Activated T-cell treated with anti-CD3 and anti-CD28 coated beads for 4 hours (primary cell): ENCODE data around the gene CDC7.

ENCODE experiments used
- DNase-seq: peaks from one replicate; pipeline ENCODE4 v3.0.0-alpha.2; 2020

The CDC7 gene

GRCh38 chr1:91550961-91551360, 50.3 kb downstream of the CDC7 start:
- no peak for DNase-seq

- no peak for DNase-seq
Observed at GRCh38 chr1:91552091-91552490, 51.4 kb downstream of the CDC7 start.

DNA sequence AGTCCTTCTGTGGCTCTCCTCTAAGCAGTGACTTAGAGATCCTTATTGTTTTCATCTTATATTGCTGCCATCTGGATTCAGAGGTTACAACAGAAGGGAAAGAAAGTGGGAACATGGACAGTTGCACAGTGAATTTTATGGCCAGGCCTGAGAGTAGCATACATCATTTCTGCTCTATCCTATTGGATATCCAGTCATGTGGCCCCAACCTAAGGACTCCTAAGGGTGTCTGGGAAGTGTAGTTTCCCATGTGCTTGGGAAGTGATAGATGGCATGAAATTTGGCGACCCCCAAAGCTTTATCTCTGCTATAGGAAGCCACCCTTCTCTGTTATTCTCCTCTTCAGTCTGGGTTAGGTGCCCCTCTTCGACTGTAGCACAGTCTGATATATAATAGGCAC, 51.9 kb downstream of the CDC7 start:
- DNase-seq: no peak

GRCh38 chr1:91553177-91553591, 52.5 kb downstream of the CDC7 start:
- DNase-seq: no peak

- DNase-seq: no peak
Observed at GRCh38 chr1:91555074-91555730, 54.6 kb downstream of the CDC7 start.

DNA sequence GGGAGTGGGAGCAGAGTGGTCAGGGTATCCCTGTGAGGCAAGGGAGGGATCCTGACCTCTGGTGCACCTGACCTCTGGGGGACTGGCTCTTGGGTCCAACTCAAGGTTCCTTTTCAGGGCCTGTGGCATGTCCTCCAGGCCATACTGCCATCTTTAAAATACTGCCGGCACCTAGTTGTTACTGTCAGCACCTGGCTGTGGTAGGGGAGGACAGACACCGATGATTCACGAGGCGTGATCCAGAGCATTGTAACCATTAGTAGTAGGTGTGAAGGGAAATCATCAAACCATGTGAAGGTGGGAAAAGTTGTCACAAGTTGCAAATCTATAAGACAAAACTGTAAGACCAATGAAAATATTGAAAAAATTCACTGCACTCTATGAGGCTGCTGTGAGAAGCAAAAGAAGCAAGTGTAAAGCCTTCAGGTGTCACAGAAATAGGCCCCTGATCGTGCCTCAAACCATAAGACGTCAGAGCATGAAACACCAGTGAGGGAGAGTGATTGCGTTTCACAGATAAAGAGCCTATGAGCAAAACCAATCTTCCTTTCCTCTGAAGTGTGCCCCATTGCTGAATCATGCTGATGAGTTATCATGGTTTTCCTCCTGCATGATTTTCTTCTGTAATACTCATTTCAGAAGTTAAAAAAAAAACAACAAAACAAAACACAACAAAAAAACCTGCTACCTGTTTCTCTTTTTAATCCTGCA, 55.3 kb downstream of the CDC7 start:
- peak; percentile 40 for DNase-seq

GRCh38 chr1:91556556-91556955, 55.9 kb downstream of the CDC7 start:
- DNase-seq: no peak

DNA sequence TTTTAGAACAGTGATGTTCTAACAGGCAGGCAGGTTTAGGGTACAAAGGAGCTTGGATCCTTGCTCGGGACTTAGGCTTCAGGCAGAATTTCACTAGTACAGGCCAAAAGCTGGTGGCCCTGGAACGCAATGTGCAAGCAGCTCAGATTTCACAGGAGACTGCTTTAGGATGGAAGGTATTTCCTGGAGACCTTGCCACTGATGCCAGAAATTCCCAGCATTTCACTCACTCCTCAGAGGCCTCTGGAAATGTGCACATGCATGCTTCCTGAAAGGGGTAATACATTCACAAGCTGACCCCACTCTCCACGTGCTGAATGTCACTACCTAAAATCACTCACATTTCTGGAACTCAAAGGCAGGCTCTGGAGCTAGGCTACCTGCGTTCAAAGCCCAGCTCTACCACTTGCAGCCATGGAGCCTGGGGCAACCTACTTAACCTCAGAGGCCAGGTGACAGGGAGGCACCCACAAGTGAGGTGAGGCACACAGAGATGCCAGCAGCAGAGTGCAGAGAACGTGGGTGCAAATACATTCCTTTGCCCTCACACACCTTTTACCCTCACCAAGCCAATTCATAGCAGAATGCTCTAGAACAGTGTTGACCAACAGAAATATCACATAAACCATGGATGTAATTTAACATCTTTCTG, 56.5 kb downstream of the CDC7 start:
- DNase-seq: no peak

- no peak for DNase-seq
Observed at GRCh38 chr1:91557826-91558225, 57.2 kb downstream of the CDC7 start.

DNA sequence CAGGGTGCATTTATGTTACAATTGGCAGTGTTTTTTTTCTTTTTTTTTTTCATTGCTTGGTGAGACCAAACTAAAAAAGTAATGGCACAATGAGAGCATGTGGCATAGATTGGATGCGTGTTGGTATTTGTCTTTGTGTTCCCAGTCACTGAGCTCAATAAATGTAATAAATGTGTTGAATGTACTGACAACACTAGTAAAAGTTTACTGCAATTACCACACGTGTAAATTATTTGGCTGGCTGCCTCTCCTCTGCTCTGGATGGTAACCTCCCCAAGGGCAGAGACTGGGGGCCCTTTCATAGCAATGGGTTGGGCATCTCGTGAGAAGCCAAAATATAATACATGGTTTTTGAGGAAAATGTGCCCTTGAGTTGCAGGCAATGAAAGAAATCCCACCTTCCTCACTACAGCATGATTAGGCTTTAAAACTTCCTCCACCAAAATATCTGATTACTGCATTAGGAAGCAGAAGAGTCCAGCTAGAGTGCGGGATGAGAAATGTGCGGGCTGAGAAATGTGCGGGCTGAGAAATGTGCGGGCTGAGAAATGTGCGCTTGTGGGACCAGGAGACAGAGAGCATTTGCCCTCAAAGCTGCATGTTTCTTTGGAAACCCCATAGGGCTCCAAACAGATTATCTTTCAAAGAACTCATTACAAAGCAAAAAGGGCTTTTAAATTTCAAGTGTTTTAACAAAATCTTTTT, 58.5 kb downstream of the CDC7 start:
- no peak for DNase-seq

DNA sequence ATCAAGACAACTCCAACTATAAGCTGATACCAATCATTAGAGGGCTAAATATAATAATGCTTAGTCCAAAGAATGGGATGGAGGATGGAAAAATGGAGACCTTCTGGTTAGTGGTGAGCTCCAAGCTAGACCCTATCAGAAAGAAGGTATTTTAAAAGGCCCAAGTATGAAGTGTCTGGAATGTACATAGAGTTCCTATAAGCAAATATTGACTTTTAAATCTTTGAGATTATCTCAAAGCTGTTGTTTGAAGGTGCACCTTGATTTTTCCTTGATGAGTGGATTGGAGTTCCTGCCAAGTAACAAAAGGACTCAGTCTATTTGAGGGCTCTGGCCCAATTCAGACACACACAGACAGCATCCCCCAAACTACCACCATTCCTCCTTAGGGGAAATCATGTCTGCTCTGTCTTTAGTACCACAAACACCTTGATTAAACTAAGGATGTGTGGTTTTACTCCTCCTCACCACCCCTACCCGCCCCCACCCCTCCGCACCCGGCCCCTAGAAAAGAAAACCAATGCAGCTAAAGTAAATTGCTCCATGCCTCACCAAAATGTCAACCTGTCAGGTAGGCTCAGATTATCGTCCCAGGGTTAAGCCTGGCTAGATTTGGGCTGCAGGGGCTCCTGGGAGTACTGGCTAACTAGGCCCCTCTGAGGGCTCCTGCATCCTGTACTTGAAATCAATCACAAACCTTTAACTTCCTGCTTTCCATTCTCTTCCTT, 59.4 kb downstream of the CDC7 start:
- DNase-seq: no peak

- DNase-seq: no peak
Observed at GRCh38 chr1:91564888-91565701, 64.4 kb downstream of the CDC7 start.

GRCh38 chr1:91567583-91567982, 66.9 kb downstream of the CDC7 start:
- DNase-seq: no peak

DNA sequence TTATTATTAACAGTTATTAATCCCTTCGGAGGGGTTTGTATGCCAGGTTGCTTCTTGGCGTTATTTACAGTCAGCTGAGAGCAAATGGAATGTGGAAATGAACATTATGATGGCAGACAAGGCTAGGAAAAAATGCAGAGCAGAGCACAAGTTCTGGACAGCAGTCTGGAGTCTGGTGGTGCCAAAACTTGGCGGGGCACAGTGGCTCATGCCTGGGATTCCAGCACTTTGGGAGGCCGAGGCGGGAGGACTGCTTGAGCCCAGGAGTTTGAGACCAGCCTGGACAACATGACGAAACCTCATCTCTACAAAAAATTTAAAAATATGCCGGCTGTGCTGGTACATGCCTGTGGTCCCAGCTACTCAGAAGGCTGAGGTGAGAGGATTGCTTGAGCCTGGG, 67.6 kb downstream of the CDC7 start:
- DNase-seq: no peak

DNA sequence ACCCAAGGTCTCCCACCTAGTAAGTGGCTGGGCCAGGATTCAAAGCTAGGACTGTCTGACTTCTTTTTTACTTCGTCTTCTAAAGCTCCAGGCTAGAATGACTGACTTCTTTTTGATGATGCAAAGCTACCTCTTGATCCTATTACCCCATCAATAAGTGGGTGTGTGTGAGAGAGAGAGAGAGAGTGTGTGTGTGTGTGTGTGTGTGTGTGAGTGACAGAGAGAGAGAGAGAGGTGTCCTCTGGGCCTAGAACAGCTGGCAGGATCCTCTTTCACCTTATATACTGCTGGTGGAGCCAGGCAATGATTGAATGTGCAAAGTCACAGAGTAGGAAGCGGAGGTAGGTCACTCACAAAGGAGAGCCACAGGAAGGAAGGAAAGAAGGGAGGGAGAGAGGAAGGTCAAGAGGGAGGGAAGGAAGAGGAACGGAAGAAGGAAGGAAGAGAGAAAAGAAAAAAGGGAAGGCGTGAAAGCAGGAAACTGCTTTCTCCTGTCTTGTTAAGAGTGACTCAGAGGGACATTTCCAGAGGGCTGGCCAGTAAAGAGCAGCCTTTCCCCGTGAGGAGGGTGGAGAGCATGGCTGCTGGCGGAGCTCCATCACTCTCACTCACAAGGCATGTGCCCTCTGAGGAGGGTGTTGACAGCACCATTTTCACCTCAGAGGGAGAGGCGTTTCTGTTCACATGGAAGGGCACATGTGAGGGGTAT, 68.9 kb downstream of the CDC7 start:
- no peak for DNase-seq

GRCh38 chr1:91570120-91570448, 69.4 kb downstream of the CDC7 start:
- DNase-seq: no peak

GRCh38 chr1:91572044-91572443, 71.4 kb downstream of the CDC7 start:
- no peak for DNase-seq
